GM12865 (cell line): ENCODE data around the gene MGMT.

Experiments used
- DNase-seq: peaks from one replicate; pipeline ENCODE4 v3.0.0; 2010; ENCODE audit warnings: low read depth
- H3K4me3 ChIP-seq: 2 replicates; pipeline ENCODE4 v1.5.1; 2011; ENCODE audit warnings: mild to moderate bottlenecking, low read depth, low read length, control low read depth
- TF ChIP-seq, protein P1 (sequence below): IDR thresholded peaks from 2 replicates; pipeline ENCODE4 v1.5.1; 2011; ENCODE audit warnings: low read length, control low read depth, low read depth, inconsistent platforms; ENCODE audit not compliant: insufficient read depth; ENCODE audit errors: missing control alignments

MGMT gene

DNA sequence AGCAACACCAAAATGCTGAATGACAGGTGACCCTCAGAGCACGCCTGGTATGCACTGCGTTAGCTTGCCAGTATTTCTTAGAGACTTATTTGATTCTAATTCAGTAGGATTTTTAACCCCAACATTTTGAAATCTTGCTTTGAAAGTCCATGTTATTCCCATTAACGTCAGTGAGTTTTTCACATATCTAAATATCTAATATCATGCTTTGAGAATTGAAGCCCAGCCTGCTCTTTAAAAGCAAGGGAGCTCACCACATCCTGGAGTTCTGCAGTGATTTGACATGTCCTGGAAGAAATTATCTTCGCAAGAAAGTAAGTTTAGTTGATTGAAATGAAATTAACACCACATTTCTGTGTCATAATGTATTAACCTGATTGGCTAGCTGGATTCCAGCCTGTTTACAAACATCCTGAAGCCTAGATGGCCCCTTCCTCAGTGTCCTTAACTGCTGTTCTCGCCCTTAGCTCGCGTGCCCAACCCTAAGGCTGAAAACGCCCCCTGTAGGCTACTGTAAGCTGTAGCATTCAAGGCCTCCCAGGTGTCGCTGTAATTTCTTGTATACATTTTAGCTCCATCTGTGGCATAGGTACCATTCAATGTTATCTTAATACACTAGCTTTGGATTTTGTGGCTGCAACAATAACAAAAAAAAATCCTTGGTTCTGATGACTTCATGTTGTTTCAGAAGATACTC lies 191.5 kb downstream of the MGMT start:
- H3K4me3 ChIP-seq: no peak overlapping the region
- DNase-seq: peak; percentile 7
- TF ChIP-seq, protein P1, sequence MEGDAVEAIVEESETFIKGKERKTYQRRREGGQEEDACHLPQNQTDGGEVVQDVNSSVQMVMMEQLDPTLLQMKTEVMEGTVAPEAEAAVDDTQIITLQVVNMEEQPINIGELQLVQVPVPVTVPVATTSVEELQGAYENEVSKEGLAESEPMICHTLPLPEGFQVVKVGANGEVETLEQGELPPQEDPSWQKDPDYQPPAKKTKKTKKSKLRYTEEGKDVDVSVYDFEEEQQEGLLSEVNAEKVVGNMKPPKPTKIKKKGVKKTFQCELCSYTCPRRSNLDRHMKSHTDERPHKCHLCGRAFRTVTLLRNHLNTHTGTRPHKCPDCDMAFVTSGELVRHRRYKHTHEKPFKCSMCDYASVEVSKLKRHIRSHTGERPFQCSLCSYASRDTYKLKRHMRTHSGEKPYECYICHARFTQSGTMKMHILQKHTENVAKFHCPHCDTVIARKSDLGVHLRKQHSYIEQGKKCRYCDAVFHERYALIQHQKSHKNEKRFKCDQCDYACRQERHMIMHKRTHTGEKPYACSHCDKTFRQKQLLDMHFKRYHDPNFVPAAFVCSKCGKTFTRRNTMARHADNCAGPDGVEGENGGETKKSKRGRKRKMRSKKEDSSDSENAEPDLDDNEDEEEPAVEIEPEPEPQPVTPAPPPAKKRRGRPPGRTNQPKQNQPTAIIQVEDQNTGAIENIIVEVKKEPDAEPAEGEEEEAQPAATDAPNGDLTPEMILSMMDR: peak; percentile 27

GRCh38 chr10:129659508-129660268 lies 192.6 kb downstream of the MGMT start:
- no peak for DNase-seq
- TF ChIP-seq, protein P1: no peak
- no peak overlapping the region for H3K4me3 ChIP-seq

- TF ChIP-seq, protein P1: no peak
- H3K4me3 ChIP-seq: no peak overlapping the region
- DNase-seq: no peak
Measured at GRCh38 chr10:129660569-129660968, 193.5 kb downstream of the MGMT start.

GRCh38 chr10:129662426-129662825 lies 195.4 kb downstream of the MGMT start:
- no peak overlapping the region for H3K4me3 ChIP-seq
- TF ChIP-seq, protein P1: no peak
- DNase-seq: no peak

DNA sequence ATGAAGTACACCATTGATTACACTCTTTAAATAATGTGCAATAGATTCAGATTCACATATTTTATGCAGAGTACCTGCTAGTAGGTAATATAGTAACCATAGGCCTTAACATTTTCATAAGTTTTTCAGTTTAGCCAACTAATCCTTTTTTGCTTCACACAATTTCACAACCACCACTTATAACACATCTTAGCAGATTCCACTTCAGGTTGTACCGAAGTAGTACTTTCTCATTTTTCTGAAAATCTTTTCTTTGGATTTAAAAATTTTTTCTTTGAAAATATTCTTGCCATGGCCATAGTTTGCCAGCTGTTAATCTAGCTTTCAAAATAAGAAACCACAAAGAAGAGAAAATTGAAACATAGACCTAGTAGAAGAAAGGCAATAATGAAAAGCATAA lies 203.1 kb downstream of the MGMT start:
- TF ChIP-seq, protein P1: no peak
- no peak for DNase-seq
- H3K4me3 ChIP-seq: no peak overlapping the region

- DNase-seq: no peak
- TF ChIP-seq, protein P1: no peak
- no peak overlapping the region for H3K4me3 ChIP-seq
Measured at GRCh38 chr10:129673292-129673691, 206.3 kb downstream of the MGMT start.
